HG02763 (cell line): ENCODE results near the gene TRIM29.

ENCODE experiments used
- ATAC-seq: cut with Tn5 transposase; IDR thresholded peaks from one replicate; pipeline ENCODE4 v1.9.1; 2021; ENCODE audit warnings: mild to moderate bottlenecking, moderate library complexity; ENCODE audit not compliant: unreplicated experiment

TRIM29 gene

DNA sequence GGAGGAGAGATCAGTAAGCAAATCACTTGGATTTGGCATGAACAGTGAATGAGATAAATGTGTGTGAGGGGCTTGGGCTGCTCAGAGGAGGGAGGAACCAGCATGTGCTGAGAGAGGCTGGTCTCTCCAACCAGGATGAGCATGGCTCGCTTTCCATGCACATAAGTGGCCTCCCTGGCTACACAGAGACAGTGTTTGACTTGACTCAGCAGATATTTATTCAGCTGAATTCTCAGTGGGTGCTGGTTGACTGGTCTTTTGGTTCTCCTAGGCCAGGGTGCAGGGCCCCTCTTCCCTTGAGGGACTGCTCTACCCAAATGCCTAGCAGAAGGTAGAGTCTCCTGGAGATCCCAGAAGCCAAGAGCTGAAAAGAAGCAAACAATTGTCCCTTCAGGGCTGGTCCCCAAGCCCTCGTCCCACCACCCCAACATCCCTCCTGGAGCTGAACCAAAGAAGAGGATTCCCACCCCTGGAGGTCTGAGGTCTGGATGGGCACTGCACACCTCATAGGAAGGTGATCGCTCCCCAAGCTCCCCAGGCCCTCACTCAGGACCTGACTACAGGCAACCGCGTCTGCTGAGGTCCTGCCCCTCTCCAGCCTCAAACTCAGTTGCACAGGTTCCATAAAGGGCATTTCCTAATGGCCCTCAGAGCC lies 3.3 kb upstream of the TRIM29 start:
- no peak for ATAC-seq

- no peak for ATAC-seq
Measured at GRCh38 chr11:120139316-120140069, 1.6 kb upstream of the TRIM29 start.

- no peak for ATAC-seq
Measured at GRCh38 chr11:120137187-120137610, 714 bp downstream of the TRIM29 start.

GRCh38 chr11:120136356-120136755 lies 1.6 kb downstream of the TRIM29 start:
- ATAC-seq: no peak

DNA sequence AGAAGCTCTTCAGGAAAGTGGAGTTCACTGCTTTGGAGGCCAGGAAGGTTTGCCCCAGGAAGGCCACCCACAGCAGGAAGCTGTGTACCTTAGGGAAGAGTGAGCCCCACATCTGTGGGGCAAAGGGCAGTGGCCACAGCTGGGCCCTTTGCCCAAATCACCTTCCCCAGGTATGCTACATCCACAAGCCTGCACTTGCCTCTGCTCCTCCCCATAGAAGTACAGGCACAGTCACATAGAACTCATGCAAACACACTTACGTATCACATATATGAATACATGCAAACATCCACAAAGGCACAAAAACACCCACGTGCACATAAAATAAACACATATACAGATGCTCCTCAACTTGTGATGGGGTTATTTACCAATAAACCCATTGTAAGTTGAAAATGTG lies 2.1 kb downstream of the TRIM29 start:
- ATAC-seq: no peak

DNA sequence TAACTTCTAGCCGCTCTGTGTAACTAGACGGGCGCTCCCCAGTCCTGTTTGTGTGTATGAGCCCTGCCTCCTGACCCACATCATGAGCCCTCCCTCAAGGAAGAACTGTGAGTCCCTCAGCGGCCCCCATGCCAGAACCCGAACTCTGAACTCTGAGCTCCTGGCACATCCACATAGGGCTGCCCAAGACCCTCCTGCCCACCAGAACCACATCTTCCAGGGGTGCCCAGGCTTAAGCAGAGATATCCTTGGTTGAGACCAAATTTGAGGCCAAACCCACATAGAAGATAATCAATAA lies 3.0 kb downstream of the TRIM29 start:
- ATAC-seq: no peak

- no peak for ATAC-seq
Measured at GRCh38 chr11:120134106-120134930, 3.6 kb downstream of the TRIM29 start.

DNA sequence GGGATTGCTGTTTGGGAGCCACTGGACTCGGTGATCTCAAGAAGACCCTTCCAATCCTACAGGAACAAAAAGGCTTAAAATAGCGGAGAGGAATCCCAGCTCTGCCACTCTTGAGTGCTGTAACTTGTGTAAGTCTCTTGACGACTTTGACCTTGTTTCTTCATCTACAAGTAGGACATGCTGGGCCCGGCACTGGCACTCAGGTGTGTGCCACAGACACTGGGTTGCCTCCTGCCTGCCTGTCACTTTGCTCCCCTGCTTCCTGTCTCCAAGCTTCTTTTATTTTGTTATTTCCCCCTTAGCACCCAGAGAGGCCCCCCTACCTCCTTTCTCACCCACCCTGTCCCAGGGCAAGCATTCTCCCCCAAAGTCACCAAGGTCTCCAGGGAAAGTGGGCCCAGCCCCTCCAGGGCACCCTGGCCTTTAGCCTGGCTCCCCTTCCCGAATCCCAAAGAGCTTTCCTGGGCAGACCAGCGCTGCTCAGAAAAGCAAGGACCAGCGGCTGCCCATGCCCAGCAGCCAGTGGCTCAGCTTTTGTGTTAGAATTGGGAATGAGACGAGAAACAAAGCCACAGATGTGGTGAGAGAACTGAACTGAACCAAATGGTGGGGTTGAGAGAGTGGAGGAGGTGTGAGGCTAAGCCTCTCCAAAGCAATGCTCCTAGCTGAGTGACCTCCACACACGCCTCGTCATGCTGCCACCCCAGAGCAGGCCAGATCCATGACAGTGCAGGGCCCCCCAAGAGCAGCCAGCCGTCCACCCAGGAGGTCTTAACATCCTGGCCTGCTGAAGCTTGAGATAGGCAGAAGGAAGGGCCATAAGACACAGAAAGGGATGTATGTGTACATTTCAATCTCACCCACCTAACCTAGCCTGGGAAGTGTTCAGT lies 4.5 kb downstream of the TRIM29 start:
- no peak for ATAC-seq

DNA sequence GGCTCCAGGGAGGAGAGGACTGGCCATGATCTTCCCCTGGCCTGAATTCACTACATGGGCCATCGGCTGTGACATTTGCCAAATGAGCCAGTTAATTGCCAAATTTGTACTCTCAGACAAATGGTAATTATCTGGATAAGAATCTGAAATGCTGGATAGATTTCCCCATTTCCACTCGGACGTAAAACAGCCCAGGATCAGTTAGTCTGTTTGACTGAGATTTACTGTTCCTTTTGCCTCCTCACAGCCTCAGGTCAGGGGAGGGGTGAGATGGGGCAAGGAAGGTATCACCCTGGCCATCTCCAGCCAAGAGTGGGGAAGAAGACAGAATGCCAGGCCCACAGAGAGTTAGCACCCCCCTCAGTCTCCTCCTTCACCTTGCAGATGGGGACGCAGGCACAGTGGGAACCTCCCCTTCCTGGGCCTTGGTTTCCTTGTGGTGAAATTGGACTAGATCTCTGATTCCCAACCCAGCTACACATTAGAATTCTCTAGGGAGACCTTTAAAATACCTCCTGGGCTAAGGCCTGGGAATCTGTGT lies 5.2 kb downstream of the TRIM29 start:
- no peak for ATAC-seq

DNA sequence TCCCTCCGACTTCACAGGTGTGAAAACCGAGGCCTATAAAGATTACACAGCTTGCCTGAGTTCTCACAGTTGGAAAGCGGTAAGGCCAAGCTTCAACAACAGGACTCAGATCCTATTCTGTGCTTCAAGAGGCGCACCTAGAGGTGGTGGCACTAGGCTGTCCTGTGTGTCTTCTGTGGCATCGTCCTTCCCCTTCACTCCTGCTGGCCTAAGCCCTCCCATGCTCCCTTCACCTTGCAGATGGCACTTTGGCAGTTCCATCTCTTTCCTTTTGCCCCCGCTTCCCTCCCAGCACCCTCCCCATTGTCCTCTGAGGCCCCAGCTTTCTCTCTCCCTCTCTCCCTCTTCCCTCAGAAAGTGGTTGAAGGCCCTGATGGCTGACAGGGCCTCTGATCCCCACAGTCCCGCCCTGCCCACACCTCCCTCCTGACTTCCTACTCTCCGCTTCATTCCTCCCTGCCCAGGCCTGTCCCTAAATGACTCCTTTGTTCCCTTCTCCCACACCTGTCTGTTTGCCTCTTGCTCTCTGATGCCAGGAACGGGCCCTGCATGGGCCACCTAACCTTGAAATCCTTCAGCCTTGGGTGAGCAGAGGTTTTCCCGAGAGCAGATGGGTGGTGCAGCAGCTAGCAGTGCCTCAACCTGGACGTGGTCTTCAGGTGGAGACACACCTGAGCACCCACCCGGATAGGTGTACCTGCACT lies 5.8 kb downstream of the TRIM29 start:
- no peak for ATAC-seq

- no peak for ATAC-seq
Measured at GRCh38 chr11:120130991-120131760, 6.7 kb downstream of the TRIM29 start.

GRCh38 chr11:120130176-120130980 lies 7.5 kb downstream of the TRIM29 start:
- no peak for ATAC-seq

- ATAC-seq: no peak
Measured at GRCh38 chr11:120129570-120129969, 8.3 kb downstream of the TRIM29 start.

- no peak for ATAC-seq
Measured at GRCh38 chr11:120128392-120129119, 9.4 kb downstream of the TRIM29 start.

GRCh38 chr11:120127236-120127635 lies 10.7 kb downstream of the TRIM29 start:
- ATAC-seq: no peak

DNA sequence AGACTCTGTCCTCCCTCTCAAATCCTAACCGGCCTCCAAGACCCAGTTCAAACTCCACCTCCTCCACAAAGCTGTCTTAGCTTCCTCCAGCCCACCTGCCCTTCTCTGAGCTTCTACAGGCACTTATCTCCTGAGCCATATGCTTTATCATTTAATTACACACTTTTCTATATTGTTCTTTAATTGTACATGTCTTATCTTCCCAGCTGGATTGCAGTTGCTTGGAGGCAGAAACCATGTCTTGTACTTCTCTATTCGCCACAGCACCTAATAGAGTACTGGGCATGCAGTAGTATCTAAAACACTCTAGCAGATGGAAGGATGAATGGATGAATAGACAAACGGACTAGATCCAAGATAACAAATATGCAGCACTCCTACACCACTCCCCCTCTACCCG lies 11.3 kb downstream of the TRIM29 start:
- no peak for ATAC-seq

GRCh38 chr11:120125509-120125908 lies 12.4 kb downstream of the TRIM29 start:
- no peak for ATAC-seq

GRCh38 chr11:120125024-120125423 lies 12.9 kb downstream of the TRIM29 start:
- no peak for ATAC-seq
